Stimulated activated CD8-positive, alpha-beta memory T cell treated with anti-CD3 and anti-CD28 coated beads, Interleukin-12 subunit alpha, Interleukin-12 subunit beta, amount 100 ng/mL, for 24 hours (primary cell): ENCODE results near the gene FBXL15.

Experiments used
- DNase-seq: peaks from one replicate; pipeline ENCODE4 v3.0.0-alpha.2; 2020; ENCODE audit errors: extremely low read depth

Gene FBXL15

DNA sequence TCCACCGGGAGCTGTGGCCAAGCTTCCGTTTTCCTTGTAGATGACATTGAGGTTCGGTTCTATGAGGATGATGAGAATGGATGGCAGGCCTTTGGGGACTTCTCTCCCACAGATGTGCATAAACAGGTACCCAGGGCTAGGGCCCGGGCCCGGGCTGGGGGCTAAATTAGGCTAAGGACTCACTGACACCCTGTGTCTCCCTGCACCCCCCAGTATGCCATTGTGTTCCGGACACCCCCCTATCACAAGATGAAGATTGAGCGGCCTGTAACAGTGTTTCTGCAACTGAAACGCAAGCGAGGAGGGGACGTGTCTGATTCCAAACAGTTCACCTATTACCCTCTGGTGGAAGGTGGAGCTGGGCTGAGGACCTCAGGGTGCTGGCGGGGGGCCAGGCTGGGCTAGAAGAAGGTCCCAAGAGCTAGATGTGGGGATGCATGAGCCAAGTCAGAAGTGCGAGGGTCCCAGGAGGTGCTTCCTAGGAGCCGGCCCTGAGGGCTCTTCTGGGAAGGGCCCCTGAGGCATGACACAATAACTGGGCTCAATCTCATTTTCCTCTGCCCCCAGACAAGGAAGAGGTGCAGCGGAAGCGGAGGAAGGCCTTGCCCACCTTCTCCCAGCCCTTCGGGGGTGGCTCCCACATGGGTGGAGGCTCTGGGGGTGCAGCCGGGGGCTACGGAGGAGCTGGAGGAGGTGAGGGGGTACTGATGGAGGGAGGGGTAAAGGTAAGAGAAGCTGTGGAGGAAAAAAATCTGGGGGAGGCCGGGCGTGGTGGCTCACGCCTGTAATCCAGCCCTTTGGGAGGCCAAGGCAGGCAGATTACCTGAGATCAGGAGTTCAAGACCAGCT is 22.2 kb upstream of the FBXL15 start:
- DNase-seq, result no peak

DNA sequence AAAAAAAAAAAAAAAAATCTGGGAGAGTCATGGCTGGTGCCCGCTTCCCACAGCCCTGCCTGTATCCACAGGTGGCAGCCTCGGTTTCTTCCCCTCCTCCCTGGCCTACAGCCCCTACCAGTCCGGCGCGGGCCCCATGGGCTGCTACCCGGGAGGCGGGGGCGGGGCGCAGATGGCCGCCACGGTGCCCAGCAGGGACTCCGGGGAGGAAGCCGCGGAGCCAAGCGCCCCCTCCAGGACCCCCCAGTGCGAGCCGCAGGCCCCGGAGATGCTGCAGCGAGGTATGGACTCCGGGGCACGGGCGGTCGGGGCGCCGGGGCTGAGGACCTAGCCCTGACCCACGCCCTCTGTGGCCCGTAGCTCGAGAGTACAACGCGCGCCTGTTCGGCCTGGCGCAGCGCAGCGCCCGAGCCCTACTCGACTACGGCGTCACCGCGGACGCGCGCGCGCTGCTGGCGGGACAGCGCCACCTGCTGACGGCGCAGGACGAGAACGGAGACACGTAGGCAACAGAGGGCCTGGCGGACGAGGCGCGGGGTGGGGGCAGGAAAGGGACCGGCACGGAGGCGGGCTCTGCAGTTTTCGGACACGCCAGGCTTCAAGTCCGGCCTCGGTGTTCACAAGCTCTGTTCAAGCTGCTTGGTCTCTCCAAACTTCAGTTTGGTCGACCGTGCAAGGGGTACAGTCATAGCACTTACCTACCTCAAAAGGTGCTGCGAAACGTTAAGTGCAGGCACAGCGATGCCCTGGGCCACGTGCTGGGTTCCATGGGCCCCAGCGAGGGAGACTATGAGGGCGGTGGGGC is 21.2 kb upstream of the FBXL15 start:
- peak; percentile 62 for DNase-seq

DNA sequence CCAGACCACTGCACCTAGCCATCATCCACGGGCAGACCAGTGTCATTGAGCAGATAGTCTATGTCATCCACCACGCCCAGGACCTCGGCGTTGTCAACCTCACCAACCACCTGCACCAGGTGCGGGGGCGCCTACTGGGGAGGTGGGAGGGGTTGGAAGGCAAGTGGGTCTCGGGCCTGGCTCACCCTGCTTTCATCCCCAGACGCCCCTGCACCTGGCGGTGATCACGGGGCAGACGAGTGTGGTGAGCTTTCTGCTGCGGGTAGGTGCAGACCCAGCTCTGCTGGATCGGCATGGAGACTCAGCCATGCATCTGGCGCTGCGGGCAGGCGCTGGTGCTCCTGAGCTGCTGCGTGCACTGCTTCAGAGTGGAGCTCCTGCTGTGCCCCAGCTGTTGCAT is 20.6 kb upstream of the FBXL15 start:
- no peak for DNase-seq

DNA sequence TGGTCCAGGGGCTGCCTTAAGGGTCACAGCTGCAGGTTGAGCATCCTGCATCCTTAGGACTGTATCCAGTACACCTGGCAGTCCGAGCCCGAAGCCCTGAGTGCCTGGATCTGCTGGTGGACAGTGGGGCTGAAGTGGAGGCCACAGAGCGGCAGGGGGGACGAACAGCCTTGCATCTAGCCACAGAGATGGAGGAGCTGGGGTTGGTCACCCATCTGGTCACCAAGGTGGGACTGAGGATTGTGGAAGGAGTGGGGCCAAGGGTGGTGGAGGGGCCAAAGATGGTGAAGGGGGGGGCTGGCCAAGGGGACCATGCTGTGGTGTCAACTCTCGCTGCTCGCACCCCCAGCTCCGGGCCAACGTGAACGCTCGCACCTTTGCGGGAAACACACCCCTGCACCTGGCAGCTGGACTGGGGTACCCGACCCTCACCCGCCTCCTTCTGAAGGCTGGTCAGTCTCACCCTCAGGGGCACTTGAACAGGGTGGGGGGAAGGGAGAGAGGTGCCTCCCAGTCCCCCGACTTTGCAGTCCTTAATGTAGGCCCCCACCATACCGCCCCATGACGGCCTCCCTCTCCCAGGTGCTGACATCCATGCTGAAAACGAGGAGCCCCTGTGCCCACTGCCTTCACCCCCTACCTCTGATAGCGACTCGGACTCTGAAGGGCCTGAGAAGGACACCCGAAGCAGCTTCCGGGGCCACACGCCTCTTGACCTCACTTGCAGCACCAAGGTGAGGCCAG is 19.9 kb upstream of the FBXL15 start:
- no peak for DNase-seq

DNA sequence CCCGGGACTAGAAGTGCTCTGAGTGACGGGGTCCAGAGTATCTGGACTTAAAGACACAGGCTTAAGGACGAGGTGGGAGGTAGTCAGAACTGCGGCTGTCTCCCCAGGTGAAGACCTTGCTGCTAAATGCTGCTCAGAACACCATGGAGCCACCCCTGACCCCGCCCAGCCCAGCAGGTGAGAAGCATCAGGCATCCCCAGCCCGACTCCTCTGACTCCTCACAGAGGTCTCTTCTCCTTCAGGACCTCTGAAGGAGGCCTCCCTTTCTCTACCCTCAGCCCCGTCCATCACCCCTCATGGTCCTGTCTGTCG is 19.3 kb upstream of the FBXL15 start:
- no peak for DNase-seq

DNA sequence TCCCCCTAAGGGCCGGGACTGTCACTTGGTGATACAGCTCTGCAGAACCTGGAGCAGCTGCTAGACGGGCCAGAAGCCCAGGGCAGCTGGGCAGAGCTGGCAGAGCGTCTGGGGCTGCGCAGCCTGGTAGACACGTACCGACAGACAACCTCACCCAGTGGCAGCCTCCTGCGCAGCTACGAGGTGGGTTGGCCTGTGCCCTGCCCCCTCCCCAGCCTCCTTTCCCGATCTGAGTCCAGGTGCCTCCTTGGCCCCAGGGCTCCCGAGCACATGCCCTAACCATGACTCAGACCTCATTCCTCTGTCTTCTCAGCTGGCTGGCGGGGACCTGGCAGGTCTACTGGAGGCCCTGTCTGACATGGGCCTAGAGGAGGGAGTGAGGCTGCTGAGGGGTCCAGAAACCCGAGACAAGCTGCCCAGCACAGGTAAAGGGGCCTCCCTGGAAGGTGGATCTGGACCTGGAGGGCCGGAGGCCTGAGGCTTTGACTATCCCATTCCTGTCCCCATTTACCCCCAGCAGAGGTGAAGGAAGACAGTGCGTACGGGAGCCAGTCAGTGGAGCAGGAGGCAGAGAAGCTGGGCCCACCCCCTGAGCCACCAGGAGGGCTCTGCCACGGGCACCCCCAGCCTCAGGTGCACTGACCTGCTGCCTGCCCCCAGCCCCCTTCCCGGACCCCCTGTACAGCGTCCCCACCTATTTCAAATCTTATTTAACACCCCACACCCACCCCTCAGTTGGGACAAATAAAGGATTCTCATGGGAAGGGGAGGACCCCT is 18.7 kb upstream of the FBXL15 start:
- no peak for DNase-seq

DNA sequence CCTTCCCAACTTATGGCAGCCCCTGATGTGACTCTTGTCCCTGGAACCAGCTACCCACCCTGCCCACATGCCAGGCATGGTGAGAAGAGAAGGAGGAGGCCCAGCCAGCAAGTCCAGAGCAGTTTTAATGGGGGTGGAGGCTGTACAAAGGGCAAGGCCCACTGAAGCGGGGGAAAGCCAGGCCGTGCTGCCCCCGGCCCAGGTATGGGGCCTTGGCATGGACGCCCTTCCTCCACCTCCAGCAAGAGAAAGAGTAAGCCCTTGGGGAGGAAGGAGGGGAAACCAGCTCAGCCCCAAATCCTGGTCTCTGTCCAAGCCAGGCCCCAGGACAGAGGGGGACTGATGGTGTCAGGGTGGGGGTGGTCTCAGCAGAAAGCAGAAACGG is 18.1 kb upstream of the FBXL15 start:
- DNase-seq, result no peak

DNA sequence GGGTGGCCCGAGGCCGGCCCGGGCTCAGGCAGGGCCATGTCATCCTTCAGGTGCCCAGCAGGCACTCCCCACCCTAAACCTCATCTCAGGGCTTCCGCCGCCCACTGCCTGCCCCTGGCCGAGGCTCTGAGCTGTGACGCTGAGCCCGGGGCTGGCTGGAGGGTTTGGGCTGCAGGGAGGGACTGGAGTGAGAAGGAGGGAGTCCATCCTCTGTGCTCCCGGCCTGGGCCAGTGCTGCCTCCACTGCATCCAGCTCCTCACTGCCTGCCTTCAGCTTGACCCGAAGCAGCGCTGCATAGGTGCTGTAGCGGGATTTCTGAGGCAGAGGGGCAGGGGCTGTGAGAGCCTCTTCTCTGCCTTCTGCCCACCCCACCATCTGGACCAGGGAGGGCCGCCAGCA is 17.5 kb upstream of the FBXL15 start:
- no peak for DNase-seq

DNA sequence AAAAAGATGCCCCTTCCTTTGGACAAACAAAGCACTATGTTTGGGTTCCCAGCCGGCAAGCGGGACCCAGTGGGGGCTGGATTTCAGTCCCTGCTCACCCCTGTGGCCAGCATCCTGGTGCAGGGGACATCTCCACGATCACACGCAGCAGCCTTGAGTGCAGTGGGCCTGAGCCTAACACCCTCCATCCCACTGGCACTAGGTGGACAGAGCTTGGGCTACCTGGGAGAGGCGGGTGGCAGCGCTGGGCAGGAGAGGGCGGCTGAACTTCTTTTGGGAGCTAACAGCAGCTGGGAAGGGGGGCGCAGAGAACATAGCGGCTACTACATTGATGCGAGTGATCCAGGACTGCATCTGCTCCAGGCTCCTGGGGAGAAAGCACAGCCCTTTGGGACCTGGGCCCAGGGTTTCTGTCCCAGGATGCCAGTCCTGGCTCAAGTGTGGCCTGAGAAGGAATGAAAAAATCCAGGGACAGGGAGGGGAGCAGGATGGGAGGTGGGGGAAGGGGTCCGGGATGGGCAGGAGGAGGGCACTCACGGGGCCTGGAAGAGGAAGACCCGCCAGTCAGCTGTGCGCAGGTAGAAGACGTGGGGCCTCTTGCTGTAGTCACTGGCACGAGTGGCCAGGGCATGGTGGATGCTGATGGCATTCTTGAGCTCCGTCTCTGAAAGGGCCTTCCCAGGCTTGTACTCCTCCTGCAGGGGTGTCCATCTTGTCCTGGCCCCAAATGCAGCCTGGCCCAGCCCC is 16.1 kb upstream of the FBXL15 start:
- DNase-seq, result no peak

DNA sequence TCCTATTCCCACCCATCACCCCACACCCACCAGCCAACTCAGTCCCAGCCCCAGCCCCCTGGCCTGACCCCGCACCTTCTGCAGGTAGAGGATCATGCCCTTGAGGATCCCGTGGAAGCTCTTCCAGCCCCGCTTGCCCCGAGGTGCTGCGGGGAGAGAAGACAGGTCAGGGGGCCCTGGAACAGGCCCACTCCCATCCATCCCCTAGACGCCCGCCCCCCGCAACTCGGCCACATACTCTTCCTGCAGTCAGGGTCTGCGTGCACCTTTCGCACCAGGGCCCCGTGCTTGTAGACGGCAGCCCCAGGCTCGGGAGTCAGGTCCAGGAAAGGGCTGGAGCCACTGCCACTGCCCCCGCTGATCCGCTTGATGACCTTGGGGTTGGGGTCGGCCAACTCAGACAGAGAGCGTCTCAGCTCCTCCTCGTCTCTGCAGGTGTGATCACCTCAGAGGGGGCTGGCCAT is 15.5 kb upstream of the FBXL15 start:
- DNase-seq, result no peak

DNA sequence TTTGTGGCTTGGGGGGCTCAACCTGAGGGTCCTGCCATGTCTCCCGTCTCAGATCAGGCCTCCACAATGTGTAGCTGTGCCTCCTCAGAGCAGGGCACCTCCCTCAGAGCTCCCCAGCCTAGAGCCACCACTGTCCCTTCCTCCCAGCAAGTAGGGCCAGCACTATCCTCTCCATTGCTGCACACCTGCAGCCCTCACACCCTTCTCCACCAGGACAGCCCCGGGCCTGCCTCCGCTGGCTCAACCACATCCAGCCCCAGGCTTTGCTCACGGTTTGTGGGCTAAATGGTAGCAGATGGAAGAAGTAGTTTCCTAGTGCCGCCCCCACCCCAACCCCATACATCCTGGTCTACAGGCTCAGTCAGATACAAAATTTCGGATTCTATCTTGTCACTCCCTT is 15.0 kb upstream of the FBXL15 start:
- DNase-seq, result no peak

DNA sequence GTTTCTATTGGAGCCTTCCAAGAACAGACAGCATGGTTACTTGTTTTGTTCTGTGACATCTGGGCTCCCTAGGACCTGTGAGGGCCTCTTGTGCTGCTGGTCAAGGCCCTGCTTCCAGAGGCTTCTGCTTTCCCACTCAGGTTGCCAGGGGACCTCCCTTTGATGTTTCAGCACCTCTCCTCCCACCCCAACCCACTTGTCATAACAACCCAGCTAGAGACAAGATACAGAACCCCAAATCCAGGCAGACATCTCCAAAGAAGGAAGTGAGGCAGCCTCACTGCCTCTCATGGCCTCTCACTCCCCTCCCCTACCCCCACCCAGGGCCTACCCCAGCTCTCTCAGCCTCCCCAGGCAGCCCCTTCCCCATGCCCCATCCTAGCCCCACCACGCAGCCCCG is 13.8 kb upstream of the FBXL15 start:
- DNase-seq, result no peak

DNA sequence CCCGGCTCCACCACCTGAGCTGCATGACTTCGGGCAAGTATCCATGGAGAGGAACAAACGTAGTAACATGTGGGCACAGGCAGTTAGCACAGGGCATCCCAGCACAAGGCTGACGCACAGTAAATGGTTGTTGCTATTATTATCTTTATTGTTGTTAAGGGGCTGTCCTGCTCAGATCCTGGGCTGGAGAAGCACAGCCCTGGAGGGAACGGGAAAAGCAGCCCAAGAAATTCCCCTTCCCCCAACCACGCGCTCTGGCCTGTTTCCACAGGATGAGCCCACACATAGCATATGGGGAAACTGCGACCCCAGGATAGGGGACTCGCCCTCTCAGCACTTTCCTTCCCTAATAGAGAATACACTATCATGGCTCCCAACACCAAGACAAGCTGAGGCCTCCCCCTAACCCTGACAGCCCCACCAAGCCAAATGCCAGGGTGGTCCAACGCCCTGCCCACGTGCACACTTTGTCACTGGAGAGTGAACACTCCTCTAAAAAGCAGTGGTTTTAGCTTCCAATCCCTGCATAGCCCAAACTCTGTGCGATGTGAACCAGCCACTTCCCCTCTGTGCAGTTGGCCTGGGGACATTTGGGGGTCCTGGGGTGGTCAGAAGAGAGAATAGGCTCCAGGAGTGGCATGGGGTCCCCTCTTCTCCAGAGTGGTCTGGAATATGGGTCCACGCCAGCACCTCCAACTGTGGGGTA is 13.1 kb upstream of the FBXL15 start:
- DNase-seq, result no peak

DNA sequence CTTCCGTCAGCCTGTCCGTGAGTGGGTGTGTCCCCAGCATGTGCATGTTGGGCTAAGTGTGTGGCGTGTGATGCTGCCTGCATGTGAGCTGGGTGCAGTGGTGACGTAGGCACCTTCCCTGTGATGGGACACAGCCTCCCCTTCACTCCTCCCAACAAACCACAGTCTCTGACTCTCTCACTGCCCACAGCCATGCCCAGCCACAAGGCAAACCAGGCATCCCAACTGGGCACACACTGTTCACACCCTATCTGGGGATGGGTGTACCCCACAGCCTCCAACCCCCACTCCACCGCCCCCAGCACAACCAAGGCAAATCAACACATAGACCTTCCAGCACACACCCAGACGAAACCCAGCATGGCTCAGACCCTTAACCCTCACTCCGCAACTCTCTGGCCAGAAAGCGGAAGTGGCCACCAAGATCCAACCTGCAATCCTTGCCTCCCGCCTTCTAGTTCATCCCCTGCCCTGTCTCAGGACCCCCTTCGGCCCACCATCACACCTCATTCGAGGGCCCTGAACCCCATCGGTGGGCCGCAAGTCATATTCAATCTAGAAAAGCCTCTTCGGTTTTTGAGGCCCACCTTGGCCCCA is 12.4 kb upstream of the FBXL15 start:
- no peak for DNase-seq

DNA sequence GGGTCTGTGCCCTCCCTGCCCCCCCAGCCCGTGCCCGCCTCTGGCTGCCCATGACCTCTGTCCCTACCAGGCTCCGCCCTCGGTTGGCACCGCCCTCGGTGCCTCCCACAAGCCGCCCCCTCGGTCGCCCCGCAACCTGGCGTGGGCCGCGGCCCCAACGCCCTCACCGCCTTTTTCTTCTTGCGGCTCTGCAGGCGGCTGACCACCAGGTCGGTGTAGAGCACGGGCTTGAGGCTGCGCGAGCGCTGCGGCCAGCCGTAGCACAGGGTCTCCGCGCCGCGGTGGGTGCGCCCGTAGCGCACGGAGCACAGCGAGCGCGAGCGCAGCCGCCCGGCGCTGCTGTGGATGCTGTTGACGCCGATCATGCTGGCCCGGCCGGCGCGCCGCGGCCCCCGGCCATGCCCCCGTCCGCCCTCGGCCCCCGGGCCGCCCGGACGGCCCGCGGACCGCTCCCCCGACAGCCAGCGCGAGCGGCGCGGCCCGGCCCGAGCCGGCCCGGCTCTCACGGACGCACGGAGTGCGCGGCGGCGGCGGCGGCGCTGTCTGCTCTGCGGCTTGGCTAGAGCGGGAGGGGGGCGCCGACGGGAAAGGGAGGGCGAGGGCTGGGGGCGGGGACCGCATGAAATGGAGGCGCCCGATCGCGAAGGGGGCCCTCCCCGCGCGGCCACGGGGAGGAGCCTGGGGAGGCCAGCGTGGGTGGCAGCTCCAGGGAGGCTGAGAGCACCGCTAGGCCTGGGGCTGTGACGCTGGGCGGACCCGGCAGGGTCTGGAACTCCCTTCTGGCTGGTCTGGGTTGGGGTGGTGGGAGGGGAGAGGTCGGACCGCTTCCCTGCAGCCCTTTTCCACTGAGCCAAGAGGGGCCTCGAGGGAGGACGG is 11.7 kb upstream of the FBXL15 start:
- peak; percentile 59 for DNase-seq

DNA sequence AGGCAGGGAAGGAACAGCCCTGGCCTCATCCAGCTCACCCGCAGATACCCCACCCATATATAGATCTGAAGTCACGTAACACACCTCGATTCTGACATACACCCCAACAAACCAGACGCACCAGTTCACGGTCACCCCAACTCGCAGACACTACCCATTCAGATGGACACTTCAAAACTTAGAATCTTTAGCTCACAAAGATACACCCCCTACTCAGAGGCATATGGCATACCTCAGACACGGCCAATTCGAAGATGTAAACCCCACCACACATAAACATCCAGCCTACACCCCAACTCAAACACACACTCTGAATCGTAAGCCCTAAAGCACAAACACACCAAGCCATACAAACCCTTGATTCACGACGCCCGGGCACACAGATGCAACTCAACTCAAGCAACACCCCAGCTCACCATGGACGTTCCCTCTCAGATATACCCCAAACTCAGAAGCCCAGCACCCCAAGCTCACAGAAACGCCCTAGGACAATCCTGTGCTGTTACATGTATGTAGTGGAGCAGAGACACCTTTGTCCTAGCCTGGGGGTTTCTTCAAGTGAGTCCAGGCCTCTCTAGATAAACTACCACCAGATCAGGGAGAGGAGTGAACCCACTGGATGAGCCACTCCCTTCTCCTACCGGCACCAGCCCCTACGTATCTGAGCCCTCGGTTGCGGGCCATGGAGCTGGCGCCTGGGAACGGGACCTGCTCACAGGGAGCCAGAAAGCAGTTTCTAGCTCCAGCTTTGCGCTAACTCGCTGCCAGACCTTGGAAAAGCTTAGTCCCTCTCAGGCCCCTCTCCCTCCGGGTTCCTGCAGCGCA is 10.8 kb upstream of the FBXL15 start:
- DNase-seq, result no peak

DNA sequence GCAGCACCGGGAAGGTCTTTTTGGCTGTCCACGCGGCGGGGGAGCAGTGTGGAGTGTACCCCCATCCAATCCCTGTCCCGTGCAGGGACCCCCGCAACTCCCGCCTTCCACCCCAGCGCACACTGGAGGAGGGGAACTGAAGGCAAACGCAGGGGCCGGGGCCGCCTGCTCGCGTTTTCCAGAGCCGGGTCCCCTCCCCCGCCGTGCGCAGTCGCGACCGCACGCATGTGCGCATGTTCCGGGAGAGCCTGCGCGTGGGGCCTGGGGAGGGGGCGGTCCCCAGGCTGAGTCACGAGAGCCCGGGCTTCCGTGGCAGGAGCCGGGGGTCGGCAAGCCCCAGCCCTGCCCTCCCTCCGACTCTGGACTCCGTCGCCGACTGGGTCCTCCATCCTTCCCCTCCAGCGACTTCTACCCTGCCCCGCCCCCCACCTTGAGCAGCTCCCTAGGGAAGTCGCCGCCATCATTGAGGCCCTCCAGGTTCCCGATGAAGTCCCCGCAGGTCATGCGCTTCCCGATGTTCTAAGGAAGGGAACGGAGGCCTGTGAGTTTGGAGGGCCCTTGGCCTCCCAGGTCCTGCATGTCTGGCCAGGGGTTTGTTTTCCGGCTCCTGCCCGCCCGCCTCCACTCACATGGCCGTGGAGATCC is 10.1 kb upstream of the FBXL15 start:
- no peak for DNase-seq
